Dendritic cell treated with granulocyte-macrophage colony-stimulating factor and Interleukin-4, amounts not matched to agents 40 ng/mL and 50 ng/mL, for 4 days (primary cell): ENCODE data around the gene EVC2.

ENCODE experiments used
- H3K27ac Mint-ChIP-seq: one replicate; pipeline ENCODE4 v1.8.0; 2022; ENCODE audit warnings: mild to moderate bottlenecking, mixed read lengths
- H3K27me3 Mint-ChIP-seq: one replicate; pipeline ENCODE4 v1.8.0; 2022; ENCODE audit warnings: mild to moderate bottlenecking, mixed read lengths
- H3K36me3 Mint-ChIP-seq: one replicate; pipeline ENCODE4 v1.8.0; 2022; ENCODE audit warnings: low read depth, mixed read lengths
- H3K4me1 Mint-ChIP-seq: one replicate; pipeline ENCODE4 v1.8.0; 2022; ENCODE audit warnings: low read depth, mixed read lengths
- H3K4me3 Mint-ChIP-seq: one replicate; pipeline ENCODE4 v1.8.0; 2022; ENCODE audit warnings: mild to moderate bottlenecking, moderate library complexity, mixed read lengths
- H3K9me3 Mint-ChIP-seq: one replicate; pipeline ENCODE4 v1.8.0; 2022; ENCODE audit warnings: mixed read lengths
- intact Hi-C: fragments of 100-400 bp; cut with micrococcal nuclease; formaldehyde crosslinking; loops from one replicate; pipeline ENCODE4 v1.15.0; 2022

The EVC2 gene

GRCh38 chr4:5553801-5554200, 154.6 kb downstream of the EVC2 start:
- Mint-ChIP-seq H3K36me3 (no peaks in the 10 kb centered on the region), H3K4me1 (peaks cover 6% of the 10 kb centered on the region), H3K27me3 (no peaks in the 10 kb centered on the region), H3K27ac (no peak overlapping the region), H3K4me3 (no peak overlapping the region), H3K9me3 (peaks cover 31% of the 10 kb centered on the region)
- intact Hi-C loops: no loop called here

GRCh38 chr4:5552451-5552850, 155.9 kb downstream of the EVC2 start:
- Mint-ChIP-seq H3K9me3 (peaks cover 31% of the 10 kb centered on the region), H3K36me3 (no peaks in the 10 kb centered on the region), H3K4me1 (peaks cover 6% of the 10 kb centered on the region), H3K27me3 (no peaks in the 10 kb centered on the region), H3K27ac (no peak overlapping the region), H3K4me3 (no peak overlapping the region)
- intact Hi-C loops: no loop called here

DNA sequence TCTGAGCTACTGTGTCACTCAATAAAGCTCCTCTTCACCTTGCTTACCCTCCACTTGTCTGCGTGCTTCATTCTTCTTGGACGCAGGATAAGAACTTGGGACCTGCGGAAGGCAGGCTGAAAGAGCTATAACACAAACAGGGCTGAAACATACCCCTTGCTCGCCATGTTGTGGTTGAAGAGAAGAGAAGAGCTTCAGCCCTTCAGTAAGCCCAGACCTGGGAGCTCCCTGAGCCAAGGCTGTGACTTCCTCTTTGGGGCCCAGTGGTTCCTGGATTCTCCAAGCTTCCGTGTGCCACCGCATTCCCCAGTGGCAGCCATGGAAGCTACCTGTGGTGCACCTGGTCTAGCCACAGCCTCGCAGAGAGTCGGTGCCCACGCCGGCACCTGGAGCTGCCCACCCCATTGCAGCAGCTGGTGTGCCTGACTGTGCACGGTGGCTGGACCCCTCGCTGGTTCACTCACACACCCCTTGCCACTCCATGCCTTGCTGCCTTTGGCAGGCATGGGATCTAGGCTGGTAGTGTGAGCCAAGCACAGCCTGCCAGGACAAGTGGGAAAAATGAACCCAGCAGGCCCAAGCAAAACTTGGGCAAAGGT, 160.6 kb downstream of the EVC2 start:
- no peaks in the 10 kb centered on the region for H3K4me1 Mint-ChIP-seq
- H3K27me3 Mint-ChIP-seq: no peaks in the 10 kb centered on the region
- H3K4me3 Mint-ChIP-seq: no peak overlapping the region
- H3K27ac Mint-ChIP-seq: no peak overlapping the region
- H3K9me3 Mint-ChIP-seq: peaks cover 23% of the 10 kb centered on the region
- H3K36me3 Mint-ChIP-seq: no peaks in the 10 kb centered on the region
- intact Hi-C loops: no loop called here

DNA sequence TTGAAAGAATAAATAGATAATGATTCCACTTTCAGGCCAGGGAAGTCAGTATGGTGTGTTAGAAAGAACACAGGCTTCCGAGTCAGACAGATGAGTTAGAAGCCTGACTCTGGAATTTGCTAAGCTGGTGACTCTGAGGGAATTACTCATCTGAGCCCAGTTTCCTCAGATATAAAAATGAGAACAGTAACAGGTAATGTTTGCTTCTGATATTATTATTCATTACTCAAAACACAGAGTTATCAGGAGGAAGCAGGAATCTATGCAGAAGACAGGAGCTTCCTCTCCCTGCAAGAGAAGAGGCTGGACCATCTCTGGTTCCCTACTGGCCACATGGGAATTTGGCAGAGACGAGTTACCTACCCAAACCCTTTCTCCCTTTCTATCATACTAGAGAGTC, 163.1 kb downstream of the EVC2 start:
- Mint-ChIP-seq H3K27ac (no peak overlapping the region), H3K36me3 (no peaks in the 10 kb centered on the region), H3K4me3 (no peak overlapping the region), H3K4me1 (no peaks in the 10 kb centered on the region), H3K27me3 (no peaks in the 10 kb centered on the region), H3K9me3 (peaks cover 10% of the 10 kb centered on the region)
- intact Hi-C loops: no loop called here

DNA sequence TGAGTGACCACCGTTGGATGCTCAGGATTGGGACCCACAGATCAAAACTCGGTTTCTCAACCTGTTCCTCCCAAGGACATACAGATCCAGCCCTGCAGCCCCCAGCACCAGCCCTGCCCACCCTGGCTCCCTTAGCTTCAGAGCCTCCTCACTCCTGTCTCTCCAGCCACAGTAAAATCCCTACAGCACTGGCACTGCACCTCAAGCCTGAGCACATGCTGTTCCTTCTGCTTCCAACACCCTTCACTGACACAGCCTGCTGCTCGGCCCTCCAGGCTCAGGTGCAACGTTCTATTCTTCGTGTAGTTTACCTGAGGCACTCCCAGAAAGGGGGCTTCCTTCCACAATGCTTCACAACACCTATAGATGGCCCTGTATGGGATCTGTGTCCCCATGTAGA, 163.6 kb downstream of the EVC2 start:
- Mint-ChIP-seq H3K36me3 (no peaks in the 10 kb centered on the region), H3K27ac (no peak overlapping the region), H3K9me3 (peaks cover 5% of the 10 kb centered on the region), H3K27me3 (no peaks in the 10 kb centered on the region), H3K4me3 (no peak overlapping the region), H3K4me1 (no peaks in the 10 kb centered on the region)
- intact Hi-C loops: no loop called here

GRCh38 chr4:5543681-5544080, 164.7 kb downstream of the EVC2 start:
- Mint-ChIP-seq H3K27me3 (no peaks in the 10 kb centered on the region), H3K4me1 (no peaks in the 10 kb centered on the region), H3K36me3 (no peaks in the 10 kb centered on the region), H3K27ac (no peak overlapping the region), H3K9me3 (no peaks in the 10 kb centered on the region), H3K4me3 (no peak overlapping the region)
- intact Hi-C loops: no loop called here

- no peaks in the 10 kb centered on the region for H3K27me3 Mint-ChIP-seq
- H3K27ac Mint-ChIP-seq: no peak overlapping the region
- no peaks in the 10 kb centered on the region for H3K4me1 Mint-ChIP-seq
- no peaks in the 10 kb centered on the region for H3K36me3 Mint-ChIP-seq
- H3K4me3 Mint-ChIP-seq: no peak overlapping the region
- intact Hi-C loops: no loop called here
- no peaks in the 10 kb centered on the region for H3K9me3 Mint-ChIP-seq
These were observed 167.2 kb downstream of the EVC2 start for GRCh38 chr4:5541169-5541568.

GRCh38 chr4:5539584-5539983, 168.8 kb downstream of the EVC2 start:
- Mint-ChIP-seq H3K9me3 (peaks cover 11% of the 10 kb centered on the region), H3K36me3 (no peaks in the 10 kb centered on the region), H3K27ac (no peak overlapping the region), H3K4me3 (no peak overlapping the region), H3K27me3 (no peaks in the 10 kb centered on the region), H3K4me1 (no peaks in the 10 kb centered on the region)
- intact Hi-C loops: no loop called here

GRCh38 chr4:5532100-5532499, 176.3 kb downstream of the EVC2 start:
- Mint-ChIP-seq H3K27ac (no peak overlapping the region), H3K9me3 (peaks cover 17% of the 10 kb centered on the region), H3K4me1 (no peaks in the 10 kb centered on the region), H3K27me3 (no peaks in the 10 kb centered on the region), H3K36me3 (no peaks in the 10 kb centered on the region), H3K4me3 (no peak overlapping the region)
- intact Hi-C loops: no loop called here

DNA sequence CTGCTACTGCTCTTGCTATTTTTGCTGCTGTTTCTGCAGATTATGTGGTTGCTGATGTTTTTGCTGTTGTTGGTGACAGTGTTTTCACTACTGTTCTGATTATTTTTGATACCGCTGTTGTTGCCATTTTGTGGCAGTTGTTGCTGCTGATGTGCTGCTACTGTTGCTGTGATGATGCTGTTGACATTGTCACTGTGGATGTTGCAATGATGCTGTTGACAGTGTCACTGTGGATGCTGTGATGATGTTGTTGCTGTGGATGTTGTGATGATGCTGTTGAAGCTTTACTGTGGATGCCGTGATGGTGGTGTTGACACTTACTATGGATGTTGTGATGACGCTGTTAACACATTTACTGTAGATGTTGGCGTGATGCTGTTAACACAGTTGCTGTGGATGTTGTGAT, 180.3 kb downstream of the EVC2 start:
- H3K36me3 Mint-ChIP-seq: no peaks in the 10 kb centered on the region
- H3K4me3 Mint-ChIP-seq: no peak overlapping the region
- intact Hi-C loops: no loop called here
- no peak overlapping the region for H3K27ac Mint-ChIP-seq
- H3K4me1 Mint-ChIP-seq: no peaks in the 10 kb centered on the region
- no peaks in the 10 kb centered on the region for H3K27me3 Mint-ChIP-seq
- no peaks in the 10 kb centered on the region for H3K9me3 Mint-ChIP-seq

DNA sequence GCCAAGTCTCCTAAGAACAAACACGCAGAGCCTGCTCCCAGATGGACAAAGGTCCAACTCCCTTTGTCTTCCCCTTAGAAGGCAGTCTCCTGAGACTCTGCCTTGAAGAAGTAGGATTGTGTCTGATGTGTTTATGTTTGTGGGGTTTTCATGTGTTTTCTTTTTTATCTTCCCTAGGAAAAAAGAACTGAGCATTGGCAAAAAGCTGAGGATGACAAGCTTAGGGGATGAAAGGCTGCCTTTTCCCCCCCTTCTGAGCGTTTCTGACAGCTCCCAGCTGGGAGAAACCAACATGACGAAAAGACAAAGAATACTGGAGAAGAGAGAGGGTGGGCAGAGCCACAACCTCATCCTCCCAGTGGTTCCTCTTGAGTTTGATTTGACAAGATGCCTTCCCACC, 181.1 kb downstream of the EVC2 start:
- H3K27ac Mint-ChIP-seq: no peak overlapping the region
- H3K4me1 Mint-ChIP-seq: no peaks in the 10 kb centered on the region
- intact Hi-C loops: no loop called here
- H3K4me3 Mint-ChIP-seq: no peak overlapping the region
- no peaks in the 10 kb centered on the region for H3K27me3 Mint-ChIP-seq
- H3K36me3 Mint-ChIP-seq: no peaks in the 10 kb centered on the region
- no peaks in the 10 kb centered on the region for H3K9me3 Mint-ChIP-seq

- Mint-ChIP-seq H3K36me3 (no peaks in the 10 kb centered on the region), H3K4me1 (no peaks in the 10 kb centered on the region), H3K9me3 (no peaks in the 10 kb centered on the region), H3K4me3 (no peak overlapping the region), H3K27me3 (no peaks in the 10 kb centered on the region), H3K27ac (no peak overlapping the region)
- intact Hi-C loops: no loop called here
These were observed 182.1 kb downstream of the EVC2 start for GRCh38 chr4:5526080-5526846.

- intact Hi-C loops: no loop called here
- Mint-ChIP-seq H3K9me3 (peaks cover 4% of the 10 kb centered on the region), H3K27ac (no peak overlapping the region), H3K4me1 (no peaks in the 10 kb centered on the region), H3K4me3 (no peak overlapping the region), H3K27me3 (no peaks in the 10 kb centered on the region), H3K36me3 (no peaks in the 10 kb centered on the region)
These were observed 183.7 kb downstream of the EVC2 start for GRCh38 chr4:5524446-5525299.

- Mint-ChIP-seq H3K4me1 (no peaks in the 10 kb centered on the region), H3K9me3 (peaks cover 18% of the 10 kb centered on the region)
These were observed 191.0 kb downstream of the EVC2 start for GRCh38 chr4:5517372-5517771.

More at GRCh38 chr4:5517372-5517771, 191.0 kb downstream of the EVC2 start:
- Mint-ChIP-seq H3K27ac (no peak overlapping the region), H3K4me3 (no peak overlapping the region), H3K36me3 (no peaks in the 10 kb centered on the region), H3K27me3 (no peaks in the 10 kb centered on the region)
- intact Hi-C loops: no loop called here
